ENCODE data around the gene CHAD.

DNA sequence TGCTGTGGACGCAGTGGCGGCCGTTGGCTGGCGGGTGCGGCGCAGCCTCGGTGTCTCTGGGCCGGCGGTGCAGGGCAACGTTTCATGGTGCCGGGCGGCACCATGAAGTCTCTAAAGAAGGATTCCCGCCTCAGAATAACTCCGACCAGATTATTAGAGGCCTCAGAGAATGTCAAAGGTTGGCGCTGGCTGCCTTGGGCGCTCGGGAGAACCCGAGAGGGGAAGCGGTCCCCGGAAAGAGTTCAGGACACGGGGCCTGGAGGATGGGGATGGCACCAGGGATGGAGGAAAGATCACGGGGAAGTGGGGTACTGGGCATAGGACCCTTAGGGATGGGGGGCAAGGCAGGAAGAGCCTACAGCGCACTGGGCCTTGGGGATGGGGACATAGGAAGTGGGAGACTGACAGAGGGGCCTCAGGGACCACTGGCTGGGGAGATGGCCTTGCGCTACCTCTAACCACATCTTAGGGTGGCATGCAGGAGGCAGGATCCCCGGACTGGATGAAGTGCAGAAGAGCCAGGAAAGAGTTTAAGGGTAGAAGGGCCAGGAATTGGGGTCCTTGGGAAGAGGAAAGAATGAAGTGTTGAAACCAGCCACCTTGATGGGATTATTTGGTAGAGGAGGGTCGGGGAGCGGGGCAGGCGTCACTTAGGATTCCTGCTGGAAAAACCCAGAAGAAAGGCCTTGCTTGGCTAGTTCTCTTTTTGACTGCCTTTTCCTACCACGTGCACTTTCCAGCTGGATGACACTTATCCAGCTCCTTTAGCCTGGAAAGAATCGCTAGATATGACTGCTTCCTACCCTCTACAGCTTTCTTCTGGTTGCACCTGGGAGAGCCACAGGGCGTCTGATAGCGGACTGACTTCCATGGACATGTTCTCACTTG is 40.1 kb upstream of the CHAD start:
- TF ChIP-seq, protein P1, sequence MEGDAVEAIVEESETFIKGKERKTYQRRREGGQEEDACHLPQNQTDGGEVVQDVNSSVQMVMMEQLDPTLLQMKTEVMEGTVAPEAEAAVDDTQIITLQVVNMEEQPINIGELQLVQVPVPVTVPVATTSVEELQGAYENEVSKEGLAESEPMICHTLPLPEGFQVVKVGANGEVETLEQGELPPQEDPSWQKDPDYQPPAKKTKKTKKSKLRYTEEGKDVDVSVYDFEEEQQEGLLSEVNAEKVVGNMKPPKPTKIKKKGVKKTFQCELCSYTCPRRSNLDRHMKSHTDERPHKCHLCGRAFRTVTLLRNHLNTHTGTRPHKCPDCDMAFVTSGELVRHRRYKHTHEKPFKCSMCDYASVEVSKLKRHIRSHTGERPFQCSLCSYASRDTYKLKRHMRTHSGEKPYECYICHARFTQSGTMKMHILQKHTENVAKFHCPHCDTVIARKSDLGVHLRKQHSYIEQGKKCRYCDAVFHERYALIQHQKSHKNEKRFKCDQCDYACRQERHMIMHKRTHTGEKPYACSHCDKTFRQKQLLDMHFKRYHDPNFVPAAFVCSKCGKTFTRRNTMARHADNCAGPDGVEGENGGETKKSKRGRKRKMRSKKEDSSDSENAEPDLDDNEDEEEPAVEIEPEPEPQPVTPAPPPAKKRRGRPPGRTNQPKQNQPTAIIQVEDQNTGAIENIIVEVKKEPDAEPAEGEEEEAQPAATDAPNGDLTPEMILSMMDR (conservative IDR thresholded peaks at IDR 0.05; ENCODE audit: low read depth, low read length), result no peak
- no peak for TF ChIP-seq POLR2A (IDR thresholded peaks at IDR 0.05; ENCODE audit: low read depth, low read length)
- no peak for TF ChIP-seq FOS (IDR thresholded peaks at IDR 0.05; ENCODE audit: low read depth, low read length)
- no peak for TF ChIP-seq SMC3 (IDR thresholded peaks at IDR 0.05; ENCODE audit: low read depth, low read length)
